Keratinocyte (primary cell): ENCODE data around the gene VPS18.

ENCODE experiments used
- CTCF ChIP-seq, 3 experiments: IDR thresholded peaks in 1 of 3; conservative IDR thresholded peaks in 1 of 3; optimal IDR thresholded peaks in 1 of 3; 2 replicates in 2 of 3; 3 replicates in 1 of 3; pipeline versions ENCODE3 to v1.5.1; 2011; ENCODE audit warnings: low read length in 3 of 3, mild to moderate bottlenecking in 3 of 3, moderate library complexity in 2 of 3, control low read depth in 1 of 3, inconsistent platforms in 1 of 3; ENCODE audit not compliant: insufficient read depth in 2 of 3; ENCODE audit errors: extremely low read depth in 1 of 3
- EZH2 ChIP-seq: IDR thresholded peaks from one replicate; pipeline ENCODE4 v1.6.1; 2012; ENCODE audit warnings: inconsistent platforms, mild to moderate bottlenecking, low read length, moderate library complexity

- no peak for TF ChIP-seq CTCF (optimal IDR thresholded peaks at IDR 0.05 in 1 of 3, IDR thresholded peaks at IDR 0.05 in 1 of 3, conservative IDR thresholded peaks at IDR 0.05 in 1 of 3; ENCODE audit: extremely low read depth in 1 of 3, insufficient read depth in 2 of 3, low read length in 3 of 3)
- TF ChIP-seq EZH2, result no peak
Measured at GRCh38 chr15:40854161-40854560, 40.1 kb upstream of the VPS18 start.
